ENCODE measurements around the gene ZNF579.

ZNF579 gene

DNA sequence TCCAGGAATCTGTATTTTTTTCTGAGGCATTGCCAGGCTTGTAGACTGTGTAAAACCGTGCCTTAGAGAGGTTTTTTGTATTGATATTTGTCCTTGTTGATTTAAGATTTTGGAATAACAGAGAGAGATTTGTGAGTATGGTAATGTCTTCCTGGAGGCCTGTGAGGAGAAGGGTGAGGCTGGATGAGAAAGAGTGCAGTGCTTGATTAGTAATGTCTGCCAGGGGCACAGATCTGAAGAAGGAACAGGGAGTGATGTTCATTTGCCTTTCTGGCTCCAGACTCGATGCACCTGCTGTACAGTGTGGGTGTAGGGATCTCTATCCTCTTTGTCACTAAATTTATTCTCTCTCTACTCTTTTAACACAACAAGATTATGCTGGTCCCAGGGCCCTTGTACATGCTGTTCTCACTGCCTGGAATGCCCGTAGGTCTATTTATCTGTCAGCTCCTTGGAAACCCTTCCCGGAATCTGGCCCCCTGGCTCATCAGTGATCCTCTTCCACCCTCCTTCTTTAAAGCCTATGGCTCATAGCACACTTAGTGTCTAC, 14.4 kb upstream of the ZNF579 start:
- no peaks in the 10 kb centered on the region for H3K27me3 ChIP-seq (replicated peaks; ENCODE audit: control insufficient read depth, insufficient read depth, low read length, poor library complexity, severe bottlenecking)
- H3K36me3 ChIP-seq (ENCODE audit: control insufficient read depth, insufficient read depth, low read length), result peaks cover 10% of the 10 kb centered on the region
- H3K27ac ChIP-seq (ENCODE audit: insufficient read depth, low read length, poor library complexity, severe bottlenecking), result no peak overlapping the region
- H3K9me3 ChIP-seq (ENCODE audit: control insufficient read depth, low read length), result no peaks in the 10 kb centered on the region
- H3K4me1 ChIP-seq (ENCODE audit: control insufficient read depth, insufficient read depth, low read length, poor library complexity, severe bottlenecking), result no peaks in the 10 kb centered on the region
- H3K4me3 ChIP-seq (ENCODE audit: insufficient read depth, low read depth, low read length, poor library complexity, severe bottlenecking), result no peak overlapping the region
- DNase-seq, result no peak

DNA sequence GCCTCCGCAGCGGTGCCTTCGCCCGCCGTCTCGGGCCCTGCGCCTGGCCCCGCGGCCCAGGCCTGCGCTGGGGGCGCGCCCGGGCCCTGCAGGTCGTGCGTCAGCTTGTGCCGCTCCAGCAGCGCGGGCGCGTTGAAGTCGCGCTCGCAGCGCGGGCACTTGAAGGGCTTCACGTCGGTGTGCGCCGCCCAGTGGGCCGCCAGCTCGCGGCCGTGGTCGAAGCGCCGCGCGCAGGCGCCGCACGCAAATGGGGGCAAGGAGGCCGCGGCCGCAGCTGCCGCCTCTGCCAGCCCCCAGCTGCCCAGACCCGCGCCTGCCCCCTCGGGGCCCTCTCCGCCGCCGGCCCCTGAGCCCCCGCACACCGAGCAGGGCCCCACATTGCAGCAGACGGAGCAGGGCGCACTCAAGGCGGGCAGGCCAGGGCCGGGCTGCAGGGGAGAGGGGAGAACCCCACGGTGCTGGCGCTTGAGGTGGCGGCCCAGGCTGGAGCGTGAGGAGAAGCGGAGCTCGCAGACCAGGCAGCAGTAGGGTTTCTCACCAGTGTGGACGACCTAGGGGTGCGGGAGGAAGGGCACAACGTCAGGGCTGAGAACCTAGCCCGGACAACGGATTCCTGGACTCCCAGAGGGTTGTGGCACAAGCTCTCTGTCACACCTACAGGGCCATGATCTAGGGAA, 12.6 kb upstream of the ZNF579 start:
- no peaks in the 10 kb centered on the region for H3K27me3 ChIP-seq (replicated peaks; ENCODE audit: control insufficient read depth, insufficient read depth, low read length, poor library complexity, severe bottlenecking)
- peaks cover 10% of the 10 kb centered on the region for H3K36me3 ChIP-seq (ENCODE audit: control insufficient read depth, insufficient read depth, low read length)
- DNase-seq, result no peak
- H3K4me3 ChIP-seq (ENCODE audit: insufficient read depth, low read depth, low read length, poor library complexity, severe bottlenecking), result no peak overlapping the region
- no peaks in the 10 kb centered on the region for H3K4me1 ChIP-seq (ENCODE audit: control insufficient read depth, insufficient read depth, low read length, poor library complexity, severe bottlenecking)
- H3K9me3 ChIP-seq (ENCODE audit: control insufficient read depth, low read length), result no peaks in the 10 kb centered on the region
- no peak overlapping the region for H3K27ac ChIP-seq (ENCODE audit: insufficient read depth, low read length, poor library complexity, severe bottlenecking)

DNA sequence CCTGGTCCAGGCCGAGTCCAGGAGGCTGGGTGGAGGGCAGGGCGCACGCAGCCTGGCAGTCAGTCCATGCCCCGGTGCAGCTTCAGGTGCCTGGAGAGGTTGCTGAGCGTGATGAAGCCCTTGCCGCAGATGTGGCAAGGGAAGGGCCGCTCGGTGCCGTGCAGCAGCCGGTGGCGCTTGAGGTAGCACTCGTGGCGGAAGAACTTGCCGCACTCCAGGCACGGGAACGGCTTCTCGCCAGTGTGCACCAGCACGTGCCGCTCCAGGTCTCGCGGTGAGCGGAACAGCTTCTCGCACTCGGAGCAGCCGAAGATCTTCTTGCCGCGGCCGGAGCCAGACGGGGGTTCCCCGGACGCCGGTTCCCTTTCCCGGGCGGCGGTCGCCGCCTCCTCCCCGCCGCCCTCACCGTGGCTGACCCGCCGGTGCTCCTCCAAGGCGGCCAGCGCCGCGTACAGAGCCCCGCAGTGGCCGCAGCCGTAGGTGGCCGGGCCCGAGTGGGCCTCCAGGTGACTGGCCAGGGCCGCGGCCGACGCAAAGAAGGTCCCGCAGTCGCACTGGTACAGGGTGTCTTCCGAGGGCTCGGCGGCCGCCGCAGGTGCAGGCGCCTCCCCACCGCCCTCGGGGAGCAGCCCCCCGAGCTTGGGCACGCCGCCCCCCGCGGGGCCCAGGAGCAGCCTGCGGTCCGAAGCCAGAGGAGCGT, 11.9 kb upstream of the ZNF579 start:
- no peak for DNase-seq
- H3K27me3 ChIP-seq (replicated peaks; ENCODE audit: control insufficient read depth, insufficient read depth, low read length, poor library complexity, severe bottlenecking), result no peaks in the 10 kb centered on the region
- no peak overlapping the region for H3K4me3 ChIP-seq (ENCODE audit: insufficient read depth, low read depth, low read length, poor library complexity, severe bottlenecking)
- H3K9me3 ChIP-seq (ENCODE audit: control insufficient read depth, low read length), result no peaks in the 10 kb centered on the region
- peaks cover 3% of the 10 kb centered on the region for H3K4me1 ChIP-seq (ENCODE audit: control insufficient read depth, insufficient read depth, low read length, poor library complexity, severe bottlenecking)
- H3K36me3 ChIP-seq (ENCODE audit: control insufficient read depth, insufficient read depth, low read length), result peaks cover 10% of the 10 kb centered on the region
- H3K27ac ChIP-seq (ENCODE audit: insufficient read depth, low read length, poor library complexity, severe bottlenecking), result no peak overlapping the region

DNA sequence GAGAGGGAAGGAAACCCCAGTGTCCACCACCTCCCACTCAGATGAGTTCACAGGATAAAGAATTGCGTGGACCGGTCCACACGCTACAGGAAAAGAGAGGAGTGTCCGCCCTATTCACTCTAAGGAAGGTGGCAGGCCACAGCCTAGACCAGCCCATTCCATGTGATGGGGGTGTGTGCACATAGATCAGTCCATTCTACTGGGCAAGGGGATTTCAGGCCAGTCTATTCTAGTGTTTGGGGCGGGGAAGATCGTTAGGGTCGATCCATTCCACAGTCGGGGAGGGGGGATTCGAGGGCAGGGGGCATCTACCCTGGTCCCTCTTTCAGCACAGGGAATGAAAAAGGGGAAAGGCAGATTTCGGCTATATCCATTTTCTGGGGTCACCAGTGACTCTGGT, 10.9 kb upstream of the ZNF579 start:
- H3K27me3 ChIP-seq (replicated peaks; ENCODE audit: control insufficient read depth, insufficient read depth, low read length, poor library complexity, severe bottlenecking), result no peaks in the 10 kb centered on the region
- H3K36me3 ChIP-seq (ENCODE audit: control insufficient read depth, insufficient read depth, low read length), result peaks cover 10% of the 10 kb centered on the region
- no peak overlapping the region for H3K4me3 ChIP-seq (ENCODE audit: insufficient read depth, low read depth, low read length, poor library complexity, severe bottlenecking)
- H3K27ac ChIP-seq (ENCODE audit: insufficient read depth, low read length, poor library complexity, severe bottlenecking), result no peak overlapping the region
- no peaks in the 10 kb centered on the region for H3K9me3 ChIP-seq (ENCODE audit: control insufficient read depth, low read length)
- DNase-seq, result no peak
- peaks cover 9% of the 10 kb centered on the region for H3K4me1 ChIP-seq (ENCODE audit: control insufficient read depth, insufficient read depth, low read length, poor library complexity, severe bottlenecking)

DNA sequence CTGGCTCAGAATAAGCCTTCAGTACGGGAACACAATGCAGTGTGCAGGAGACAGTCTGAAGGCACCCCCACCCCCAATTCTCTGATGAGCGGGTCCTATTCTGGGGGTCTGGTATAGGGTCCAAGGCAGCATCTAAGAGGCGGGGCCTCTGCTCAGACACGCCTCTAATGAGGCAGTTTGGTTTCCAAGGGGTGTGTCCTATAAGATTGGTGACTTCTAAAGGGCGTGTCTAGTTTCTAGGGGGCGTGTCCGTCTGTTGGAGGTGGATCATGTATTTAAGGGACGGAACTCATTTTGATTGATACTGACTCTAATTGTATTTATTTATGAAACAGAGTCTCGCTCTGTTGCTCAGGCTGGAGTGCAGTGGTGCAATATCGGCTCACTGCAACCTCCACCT, 10.0 kb upstream of the ZNF579 start:
- DNase-seq, result no peak
- H3K9me3 ChIP-seq (ENCODE audit: control insufficient read depth, low read length), result no peaks in the 10 kb centered on the region
- no peaks in the 10 kb centered on the region for H3K27me3 ChIP-seq (replicated peaks; ENCODE audit: control insufficient read depth, insufficient read depth, low read length, poor library complexity, severe bottlenecking)

DNA sequence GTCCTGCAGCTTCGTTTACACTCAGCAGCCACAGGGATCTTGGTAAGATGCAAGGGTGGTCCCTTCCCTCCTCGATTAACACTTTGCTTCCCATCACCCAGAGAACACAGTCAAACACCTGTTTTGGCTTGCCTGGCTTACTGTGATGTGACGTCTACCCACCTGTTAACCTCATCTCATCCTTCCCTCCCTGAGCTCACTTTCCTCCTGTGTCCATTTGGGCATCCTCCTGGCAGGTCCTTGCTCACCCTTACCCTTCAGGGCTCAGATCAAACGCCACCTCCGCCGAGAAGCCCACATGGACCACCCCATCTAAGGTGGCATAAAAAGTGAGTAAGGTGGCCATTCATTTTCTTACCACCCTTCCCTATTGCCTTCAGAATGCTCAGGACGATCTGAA, 9.5 kb upstream of the ZNF579 start:
- Histone ChIP-seq H3K9me3 (ENCODE audit: control insufficient read depth, low read length) (no peaks in the 10 kb centered on the region), H3K4me1 (ENCODE audit: control insufficient read depth, insufficient read depth, low read length, poor library complexity, severe bottlenecking) (peaks cover 19% of the 10 kb centered on the region), H3K27ac (ENCODE audit: insufficient read depth, low read length, poor library complexity, severe bottlenecking) (no peak overlapping the region), H3K27me3 (replicated peaks; ENCODE audit: control insufficient read depth, insufficient read depth, low read length, poor library complexity, severe bottlenecking) (no peaks in the 10 kb centered on the region), H3K36me3 (ENCODE audit: control insufficient read depth, insufficient read depth, low read length) (peaks cover 5% of the 10 kb centered on the region), H3K4me3 (ENCODE audit: insufficient read depth, low read depth, low read length, poor library complexity, severe bottlenecking) (no peak overlapping the region)
- no peak for DNase-seq

More for the DNA sequence above, 10.0 kb upstream of the ZNF579 start:
- Histone ChIP-seq H3K4me3 (ENCODE audit: insufficient read depth, low read depth, low read length, poor library complexity, severe bottlenecking) (no peak overlapping the region), H3K27ac (ENCODE audit: insufficient read depth, low read length, poor library complexity, severe bottlenecking) (no peak overlapping the region), H3K4me1 (ENCODE audit: control insufficient read depth, insufficient read depth, low read length, poor library complexity, severe bottlenecking) (peaks cover 17% of the 10 kb centered on the region), H3K36me3 (ENCODE audit: control insufficient read depth, insufficient read depth, low read length) (peaks cover 10% of the 10 kb centered on the region)

DNA sequence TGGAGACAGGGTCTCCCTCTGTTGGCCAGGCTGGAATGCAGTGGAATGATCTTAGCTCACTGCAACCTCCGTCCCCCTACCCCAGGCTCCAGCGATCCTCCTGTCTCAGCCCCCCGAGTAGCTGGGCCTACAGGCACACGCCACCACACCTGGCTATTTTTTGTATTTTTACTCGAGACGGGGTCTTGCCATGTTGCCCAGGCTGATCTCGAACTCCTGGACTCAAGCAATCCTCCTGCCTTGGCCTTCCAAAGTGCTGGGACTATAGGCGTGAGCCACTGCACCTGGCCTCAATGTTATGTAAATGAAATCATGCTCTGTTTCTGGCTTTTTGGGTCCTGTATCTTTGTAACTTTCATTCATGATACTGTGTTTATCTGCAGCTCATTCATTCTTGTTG, 8.1 kb upstream of the ZNF579 start:
- no peaks in the 10 kb centered on the region for H3K36me3 ChIP-seq (ENCODE audit: control insufficient read depth, insufficient read depth, low read length)
- no peaks in the 10 kb centered on the region for H3K27me3 ChIP-seq (replicated peaks; ENCODE audit: control insufficient read depth, insufficient read depth, low read length, poor library complexity, severe bottlenecking)
- H3K4me1 ChIP-seq (ENCODE audit: control insufficient read depth, insufficient read depth, low read length, poor library complexity, severe bottlenecking), result peaks cover 19% of the 10 kb centered on the region
- no peak overlapping the region for H3K27ac ChIP-seq (ENCODE audit: insufficient read depth, low read length, poor library complexity, severe bottlenecking)
- no peak overlapping the region for H3K4me3 ChIP-seq (ENCODE audit: insufficient read depth, low read depth, low read length, poor library complexity, severe bottlenecking)
- DNase-seq, result no peak
- no peaks in the 10 kb centered on the region for H3K9me3 ChIP-seq (ENCODE audit: control insufficient read depth, low read length)

DNA sequence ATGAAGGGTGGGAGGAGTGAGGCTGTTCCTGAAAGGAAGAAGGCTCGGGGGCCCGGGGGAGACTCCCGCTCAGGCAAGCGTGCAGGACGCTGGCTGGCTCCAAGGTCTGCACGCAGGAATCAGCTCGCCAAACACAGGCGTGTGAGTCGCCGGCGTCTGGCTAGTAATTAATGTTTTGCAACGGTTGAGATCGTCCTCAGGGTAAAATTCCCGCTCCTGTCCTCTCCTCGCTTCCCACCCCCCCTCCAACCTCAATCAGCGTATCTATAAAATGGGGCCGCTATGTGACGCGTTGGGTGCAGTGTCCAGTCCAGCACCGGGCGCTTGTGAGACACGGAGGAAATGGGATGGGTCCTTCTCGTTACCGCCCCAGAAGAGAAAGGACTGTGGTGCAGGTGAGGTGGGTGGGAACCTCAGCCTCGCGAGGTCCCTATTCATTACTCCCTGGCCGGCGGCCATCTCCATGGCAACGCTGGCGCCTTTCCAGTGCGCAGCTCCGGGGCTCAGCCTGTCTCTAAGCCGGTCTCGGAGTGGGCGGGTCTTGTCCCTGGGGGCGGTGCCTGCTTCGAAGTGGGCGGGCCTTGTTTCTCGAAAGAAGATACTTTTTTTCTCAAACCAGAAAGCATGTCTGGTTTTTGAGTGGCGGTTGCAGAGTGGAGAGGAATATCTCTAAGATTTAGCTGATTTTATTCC, 6.5 kb upstream of the ZNF579 start:
- Histone ChIP-seq H3K27me3 (replicated peaks; ENCODE audit: control insufficient read depth, insufficient read depth, low read length, poor library complexity, severe bottlenecking) (no peaks in the 10 kb centered on the region), H3K4me3 (ENCODE audit: insufficient read depth, low read depth, low read length, poor library complexity, severe bottlenecking) (peak overlapping the region; percentile 54), H3K9me3 (ENCODE audit: control insufficient read depth, low read length) (no peaks in the 10 kb centered on the region), H3K4me1 (ENCODE audit: control insufficient read depth, insufficient read depth, low read length, poor library complexity, severe bottlenecking) (peaks cover 19% of the 10 kb centered on the region), H3K27ac (ENCODE audit: insufficient read depth, low read length, poor library complexity, severe bottlenecking) (no peak overlapping the region), H3K36me3 (ENCODE audit: control insufficient read depth, insufficient read depth, low read length) (no peaks in the 10 kb centered on the region)
- peak; percentile 86 to 92 (median 90) for DNase-seq

DNA sequence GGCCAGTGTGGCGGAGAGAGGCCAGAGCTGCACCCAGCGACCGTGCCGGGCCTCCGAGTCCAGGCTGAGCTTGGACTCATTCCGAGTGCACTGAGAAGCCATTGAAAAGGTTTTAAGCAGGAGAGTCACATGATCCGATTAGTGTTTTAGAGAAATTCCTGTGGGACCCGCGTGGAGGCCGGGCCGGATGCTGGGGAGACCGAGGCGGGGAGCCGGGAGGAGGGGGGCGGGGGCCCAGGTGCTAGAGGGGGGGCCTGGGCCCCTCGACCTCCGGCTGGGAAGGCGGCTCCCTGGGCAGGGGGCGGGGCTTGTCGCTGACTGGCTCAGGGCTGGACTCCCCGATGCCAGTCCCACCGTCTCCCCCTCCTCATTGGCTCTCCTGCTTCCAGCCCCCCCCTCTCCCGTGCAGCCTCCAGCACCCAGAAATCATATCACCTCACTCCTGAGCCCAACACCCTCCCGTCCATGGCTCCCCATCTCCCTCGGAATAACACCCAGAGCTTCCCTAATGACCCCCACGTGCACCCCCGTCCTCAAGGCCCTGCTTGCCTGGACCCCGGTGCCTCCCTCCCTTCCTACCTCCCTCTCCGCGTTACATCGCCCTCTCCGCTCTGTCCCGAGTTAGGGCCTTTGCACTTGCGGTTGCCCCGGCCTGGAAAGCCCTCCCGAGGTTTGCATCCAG, 5.2 kb upstream of the ZNF579 start:
- peak in 2 of 3 donors; percentile 25 to 32 for DNase-seq
- Histone ChIP-seq H3K4me1 (ENCODE audit: control insufficient read depth, insufficient read depth, low read length, poor library complexity, severe bottlenecking) (peaks cover 28% of the 10 kb centered on the region), H3K9me3 (ENCODE audit: control insufficient read depth, low read length) (no peaks in the 10 kb centered on the region), H3K27ac (ENCODE audit: insufficient read depth, low read length, poor library complexity, severe bottlenecking) (no peak overlapping the region), H3K36me3 (ENCODE audit: control insufficient read depth, insufficient read depth, low read length) (no peaks in the 10 kb centered on the region), H3K27me3 (replicated peaks; ENCODE audit: control insufficient read depth, insufficient read depth, low read length, poor library complexity, severe bottlenecking) (no peaks in the 10 kb centered on the region), H3K4me3 (ENCODE audit: insufficient read depth, low read depth, low read length, poor library complexity, severe bottlenecking) (peak overlapping the region; percentile 37)
